ENCODE data around the gene WBP2.

DNA sequence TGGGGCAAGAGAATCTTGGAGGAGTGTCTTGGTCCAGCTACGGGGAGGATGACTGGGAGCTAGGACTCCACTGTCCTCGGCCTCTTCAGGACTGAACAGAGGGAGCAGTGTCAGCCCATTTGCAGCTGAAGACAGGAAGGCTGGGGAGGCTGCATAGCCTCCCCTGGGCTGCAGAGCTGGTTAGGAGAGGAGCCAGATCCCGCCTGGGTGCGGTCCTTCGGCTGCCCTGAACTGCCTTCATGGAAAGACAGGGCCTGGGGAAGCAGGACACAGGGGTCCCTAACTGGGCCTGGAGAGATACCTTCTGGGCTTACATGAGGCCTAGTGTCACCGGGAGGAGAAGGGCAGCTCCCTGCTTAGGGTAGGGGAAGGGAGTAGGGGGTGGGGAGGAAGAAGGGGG, 37.6 kb downstream of the WBP2 start:
- TF ChIP-seq CTCF (IDR thresholded peaks at IDR 0.05; ENCODE audit: poor library complexity, severe bottlenecking) (no peak), POLR2AphosphoS5 (IDR thresholded peaks at IDR 0.05) (no peak)
